GM18508 (cell line): ENCODE data around the gene TRMT112.

Source experiments
- ATAC-seq: cut with Tn5 transposase; IDR thresholded peaks from one replicate; pipeline ENCODE4 v1.9.1; 2021; ENCODE audit warnings: moderate number of reproducible peaks; ENCODE audit not compliant: insufficient read depth, unreplicated experiment

TRMT112 gene

GRCh38 chr11:64296830-64297698 lies 20.3 kb downstream of the TRMT112 start:
- no peak for ATAC-seq

DNA sequence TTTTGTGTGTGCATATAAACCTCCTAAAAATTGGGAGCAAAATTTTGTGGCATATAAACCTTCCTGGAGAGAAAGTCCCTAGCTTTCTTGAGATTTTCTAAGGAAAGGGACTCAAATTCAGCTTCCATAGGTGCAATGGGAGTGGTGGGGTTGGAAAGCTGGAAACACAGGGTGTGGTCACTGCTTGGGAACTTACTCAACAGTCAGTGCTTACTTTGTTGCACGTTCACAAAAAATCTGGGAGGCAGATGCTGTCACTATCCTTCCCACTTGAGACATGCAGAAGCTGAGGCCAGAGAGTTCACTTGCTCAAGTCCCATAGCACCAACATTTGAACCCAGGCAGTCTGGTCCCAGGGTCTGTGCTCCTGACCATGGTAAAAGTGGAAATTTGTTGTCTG lies 21.1 kb downstream of the TRMT112 start:
- no peak for ATAC-seq

DNA sequence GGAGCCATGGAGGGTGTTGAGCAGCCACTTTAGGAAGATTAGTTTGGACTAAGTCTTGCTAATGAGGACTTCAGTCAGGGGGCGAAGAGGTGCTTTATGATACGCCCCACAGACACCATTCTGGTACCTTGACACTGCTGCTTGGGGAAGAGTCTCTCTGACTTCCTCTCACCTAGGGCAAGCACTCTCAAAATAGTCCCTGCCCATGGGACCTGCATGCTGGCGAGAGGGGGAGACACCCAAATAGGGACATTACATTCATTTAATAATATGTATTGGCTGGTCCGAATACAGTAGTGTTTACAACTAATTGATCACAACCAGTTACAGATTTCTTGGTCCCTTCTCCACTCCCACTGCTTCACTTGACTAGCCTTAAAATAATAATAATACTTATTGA lies 21.6 kb downstream of the TRMT112 start:
- no peak for ATAC-seq

- no peak for ATAC-seq
Observed at GRCh38 chr11:64294774-64295173, 22.6 kb downstream of the TRMT112 start.

- no peak for ATAC-seq
Observed at GRCh38 chr11:64292460-64293254, 24.7 kb downstream of the TRMT112 start.

GRCh38 chr11:64291752-64292459 lies 25.5 kb downstream of the TRMT112 start:
- ATAC-seq = no peak

- ATAC-seq = no peak
Observed at GRCh38 chr11:64291262-64291751, 26.1 kb downstream of the TRMT112 start, which contains the start of gene KCNK4. KCNK4 (plus strand) TSS chr11:64291302; CDS start chr11:64293019, 1,717 bp downstream.

GRCh38 chr11:64290352-64291261 lies 26.8 kb downstream of the TRMT112 start:
- no peak for ATAC-seq

DNA sequence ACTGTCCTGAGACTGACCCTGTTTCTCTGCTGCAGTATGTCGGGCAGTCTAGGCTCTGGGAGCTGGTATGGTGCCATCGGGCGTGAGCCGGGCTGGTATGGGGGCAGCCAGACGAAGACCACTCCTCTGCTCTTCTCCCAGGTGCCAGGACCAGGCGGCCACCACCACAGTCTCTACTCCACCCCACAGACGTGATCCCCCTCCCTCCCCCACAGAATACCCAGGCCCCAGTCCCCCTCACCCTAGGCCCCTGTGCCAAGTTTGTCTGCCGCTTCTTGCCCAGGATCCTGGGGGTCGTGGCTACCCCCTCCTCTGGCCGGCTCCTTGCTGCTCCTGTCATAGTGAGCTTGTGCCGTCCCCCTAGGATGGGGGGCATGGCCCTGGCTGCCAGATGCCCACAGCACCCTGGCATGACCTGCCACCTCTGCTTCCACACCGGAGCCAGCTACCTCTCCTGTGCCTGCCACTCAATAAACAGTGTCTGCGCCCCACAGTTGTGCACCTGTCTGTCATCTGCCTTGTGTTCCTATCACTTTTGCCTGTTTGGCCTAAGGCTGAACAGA lies 28.3 kb downstream of the TRMT112 start:
- ATAC-seq = no peak

DNA sequence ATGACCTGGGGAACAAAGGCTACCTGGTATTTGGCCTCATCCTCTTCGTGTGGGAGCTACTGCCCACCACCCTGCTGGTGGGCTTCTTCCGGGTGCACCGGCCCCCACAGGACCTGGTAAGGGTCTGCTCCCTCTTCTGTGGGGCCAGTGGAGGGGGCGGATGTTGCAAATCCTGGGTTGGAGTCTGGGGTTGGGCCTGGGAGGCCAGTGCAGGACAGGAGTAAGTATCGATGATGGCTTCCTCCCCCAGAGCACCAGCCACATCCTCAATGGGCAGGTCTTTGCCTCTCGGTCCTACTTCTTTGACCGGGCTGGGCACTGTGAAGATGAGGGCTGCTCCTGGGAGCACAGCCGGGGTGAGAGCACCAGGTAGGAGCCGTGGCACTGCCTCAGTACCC lies 29.0 kb downstream of the TRMT112 start:
- no peak for ATAC-seq

DNA sequence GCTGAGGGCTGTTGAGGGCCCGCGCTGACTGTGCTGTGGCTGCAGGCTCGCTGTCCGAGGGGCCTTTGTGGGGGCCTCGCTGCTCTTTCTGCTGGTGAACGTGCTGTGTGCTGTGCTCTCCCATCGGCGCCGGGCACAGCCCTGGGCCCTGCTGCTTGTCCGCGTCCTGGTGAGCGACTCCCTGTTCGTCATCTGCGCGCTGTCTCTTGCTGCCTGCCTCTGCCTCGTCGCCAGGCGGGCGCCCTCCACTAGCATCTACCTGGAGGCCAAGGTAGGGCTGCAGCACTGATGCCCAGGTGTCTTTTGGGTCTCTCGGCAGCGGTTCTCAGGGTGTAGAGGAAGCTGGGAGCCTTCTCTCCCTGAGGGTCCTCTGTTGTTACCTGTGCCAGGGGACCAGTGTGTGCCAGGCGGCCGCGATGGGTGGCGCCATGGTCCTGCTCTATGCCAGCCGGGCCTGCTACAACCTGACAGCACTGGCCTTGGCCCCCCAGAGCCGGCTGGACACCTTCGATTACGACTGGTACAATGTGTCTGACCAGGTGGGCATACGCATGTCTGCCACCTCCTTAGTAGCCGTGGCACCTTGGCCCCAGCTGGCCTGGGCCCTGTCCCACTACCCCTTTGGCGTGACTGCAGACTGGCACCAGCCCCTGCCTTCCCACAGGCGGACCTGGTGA lies 29.5 kb downstream of the TRMT112 start:
- no peak for ATAC-seq

DNA sequence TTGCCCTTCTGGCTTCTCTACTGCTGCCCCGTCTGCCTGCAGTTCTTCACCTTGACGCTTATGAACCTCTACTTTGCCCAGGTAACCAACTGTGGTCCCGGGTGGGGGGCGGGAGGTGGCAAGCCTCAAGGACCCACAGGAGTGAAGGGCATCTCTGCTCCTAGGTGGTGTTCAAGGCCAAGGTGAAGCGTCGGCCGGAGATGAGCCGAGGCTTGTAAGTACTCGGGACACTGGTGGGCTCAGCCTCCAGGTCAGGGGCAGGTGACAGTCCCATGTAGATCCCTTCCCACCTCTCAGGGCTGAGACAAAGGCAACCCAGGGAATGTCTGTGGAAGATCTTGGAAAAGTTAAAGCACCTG lies 30.6 kb downstream of the TRMT112 start:
- ATAC-seq = no peak

GRCh38 chr11:64285885-64286800 lies 31.2 kb downstream of the TRMT112 start:
- ATAC-seq = no peak

DNA sequence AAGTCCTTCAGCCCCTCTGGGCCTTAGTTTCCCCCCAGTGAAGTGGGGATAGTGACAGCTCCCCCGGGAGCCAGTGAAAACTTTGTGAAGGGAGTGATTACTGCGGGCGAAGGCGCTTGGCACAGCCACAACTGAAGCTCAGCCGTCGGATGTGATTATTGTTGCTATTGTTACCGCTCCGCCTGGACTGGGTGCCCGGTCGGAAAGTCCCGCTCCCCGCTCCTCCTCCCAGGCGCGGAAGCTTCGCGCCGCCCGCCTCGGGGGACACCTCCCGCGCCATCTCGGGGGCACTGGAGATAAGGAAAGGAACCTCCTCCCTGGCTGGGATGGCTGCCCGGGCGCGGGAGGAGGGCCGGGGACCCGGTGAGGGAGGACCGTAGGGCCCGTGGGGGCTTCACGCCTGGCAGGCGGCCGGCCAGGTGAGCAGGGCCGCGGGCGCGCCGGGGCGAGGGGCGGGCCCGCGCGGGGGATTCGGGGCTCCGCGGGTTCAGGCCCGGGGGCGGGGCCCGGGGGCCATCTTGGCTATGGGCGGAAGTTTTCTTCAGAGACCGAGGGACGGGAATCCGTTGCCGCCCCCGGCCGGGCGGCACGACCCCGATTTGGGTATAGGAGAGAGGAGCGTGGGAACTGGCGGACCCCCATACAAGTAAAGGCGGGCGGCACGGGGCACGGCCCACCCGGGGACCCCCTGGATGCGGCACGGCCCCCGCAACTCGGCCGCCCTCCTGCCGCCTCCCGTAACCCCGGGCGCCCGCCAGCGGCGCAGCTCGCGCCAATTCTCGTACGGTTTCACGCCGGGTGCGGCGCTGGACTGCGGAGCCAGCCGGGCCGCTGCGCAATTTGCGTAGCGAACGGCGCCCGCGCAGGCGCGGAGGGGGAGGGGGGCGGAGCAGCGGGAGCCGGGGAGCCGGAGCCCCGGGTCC lies 32.1 kb downstream of the TRMT112 start, which contains the start of gene GPR137:
Gene GPR137 (plus strand): TSS at position 887 of the 923 bp plus-strand sequence. CDS start 677 bp downstream, outside the sequence.
- no peak for ATAC-seq

- no peak for ATAC-seq
Observed at GRCh38 chr11:64284048-64284961, 33.1 kb downstream of the TRMT112 start, which contains the start of gene BAD. BAD (minus strand) TSS chr11:64284665; CDS start chr11:64284368, 297 bp downstream.
